BJ (cell line): Measurements from ENCODE around the gene ULK2. TPM values are rescaled to one million over a fixed set of nuclear protein-coding genes. Genes with fewer than 3 reads are reported as not detected.
"Not testable (repeated sequence)": the region's sequence is repeated elsewhere in the genome, so short reads cannot be mapped to it uniquely, and the experiment has no call there.

ENCODE experiments used
- CTCF ChIA-PET: fragments of 350-600 bp; formaldehyde crosslinking; extraction: SDS; loops from one replicate; lab custom pipeline; 2021; ENCODE audit warnings: antibody characterized with exemption, inconsistent platforms; lab: Yijun Ruan, JAX
- POLR2A ChIA-PET: fragments of 300-600 bp; sonication (Branson Sonifier 250); formaldehyde crosslinking; extraction: SDS; loops from one replicate; lab custom pipeline; 2021; ENCODE audit warnings: antibody characterized with exemption; lab: Charles Lee
- DNase-seq: peaks from one replicate; pipeline ENCODE4 v3.0.0-alpha.2; 2011; ENCODE audit warnings: low read depth
- H3K27me3 ChIP-seq: 2 replicates; pipeline ENCODE4 v1.6.0; 2011; ENCODE audit warnings: low read length; ENCODE audit not compliant: control insufficient read depth, insufficient read depth
- H3K36me3 ChIP-seq: 2 replicates; pipeline ENCODE4 v1.5.1; 2011; ENCODE audit warnings: low read length; ENCODE audit not compliant: control insufficient read depth, insufficient read depth
- H3K4me3 ChIP-seq: 2 replicates; pipeline ENCODE4 v1.5.1; 2011; ENCODE audit warnings: low read depth, mild to moderate bottlenecking, control low read depth, low read length
- polyA plus RNA-seq: library from polyadenylated mRNA; depleted of rRNA; stranded (reverse); fragments of >200 nt; gene quantifications from 2 replicates; pipeline ENCODE4 v1.2.3, GENCODE V29; 2011
- TF ChIP-seq, protein P1 (sequence below): IDR thresholded peaks from 2 replicates; pipeline ENCODE4 v1.5.1; 2011; ENCODE audit warnings: low read depth, mild to moderate bottlenecking, control low read depth, inconsistent platforms, low read length, moderate library complexity; ENCODE audit not compliant: insufficient read depth

Gene ULK2
- polyA plus RNA-seq, 1 experiment = 38.2 TPM

DNA sequence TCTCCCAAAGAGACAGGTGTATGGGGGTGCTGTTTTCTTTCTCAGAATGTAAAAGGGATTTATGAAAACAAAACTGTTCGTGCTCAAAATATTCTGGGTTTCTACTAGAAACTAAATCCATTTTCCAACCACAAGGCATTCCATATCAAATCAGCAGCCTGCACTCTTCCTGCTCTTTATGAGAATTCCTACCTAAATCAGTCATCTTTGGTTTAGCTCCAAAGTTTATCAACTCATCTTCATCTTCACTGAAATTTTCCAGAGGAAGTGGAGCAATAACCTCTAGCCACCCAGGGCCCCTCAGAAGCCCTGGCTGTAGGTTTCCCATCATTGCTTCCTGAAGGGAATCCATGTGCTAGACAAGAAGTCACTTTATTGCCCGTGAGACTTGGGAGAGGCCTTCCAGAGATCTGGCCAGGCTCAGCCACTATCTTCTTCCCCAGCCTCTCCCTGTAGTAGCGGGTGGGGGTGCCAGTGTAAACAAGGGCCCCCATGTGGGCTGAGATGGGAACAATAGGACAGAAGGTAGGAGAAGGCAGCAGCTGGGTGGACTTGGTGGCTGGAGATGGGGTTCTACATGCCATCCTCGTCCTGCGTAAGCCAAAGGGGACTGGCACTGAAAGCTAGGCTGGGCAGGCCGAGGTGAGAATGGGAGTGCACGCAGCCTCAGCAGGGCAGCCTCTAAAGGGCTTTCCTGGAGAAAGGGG lies 97.6 kb downstream of the ULK2 start:
- DNase-seq = peak; percentile 84
- H3K4me3 ChIP-seq = no peak overlapping the region
- TF ChIP-seq, protein P1, sequence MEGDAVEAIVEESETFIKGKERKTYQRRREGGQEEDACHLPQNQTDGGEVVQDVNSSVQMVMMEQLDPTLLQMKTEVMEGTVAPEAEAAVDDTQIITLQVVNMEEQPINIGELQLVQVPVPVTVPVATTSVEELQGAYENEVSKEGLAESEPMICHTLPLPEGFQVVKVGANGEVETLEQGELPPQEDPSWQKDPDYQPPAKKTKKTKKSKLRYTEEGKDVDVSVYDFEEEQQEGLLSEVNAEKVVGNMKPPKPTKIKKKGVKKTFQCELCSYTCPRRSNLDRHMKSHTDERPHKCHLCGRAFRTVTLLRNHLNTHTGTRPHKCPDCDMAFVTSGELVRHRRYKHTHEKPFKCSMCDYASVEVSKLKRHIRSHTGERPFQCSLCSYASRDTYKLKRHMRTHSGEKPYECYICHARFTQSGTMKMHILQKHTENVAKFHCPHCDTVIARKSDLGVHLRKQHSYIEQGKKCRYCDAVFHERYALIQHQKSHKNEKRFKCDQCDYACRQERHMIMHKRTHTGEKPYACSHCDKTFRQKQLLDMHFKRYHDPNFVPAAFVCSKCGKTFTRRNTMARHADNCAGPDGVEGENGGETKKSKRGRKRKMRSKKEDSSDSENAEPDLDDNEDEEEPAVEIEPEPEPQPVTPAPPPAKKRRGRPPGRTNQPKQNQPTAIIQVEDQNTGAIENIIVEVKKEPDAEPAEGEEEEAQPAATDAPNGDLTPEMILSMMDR = no peak
- H3K27me3 ChIP-seq = no peaks in the 10 kb centered on the region
- ChIA-PET POLR2A (interaction anchor here (0.7 kb wide), 1 partner anchor 222 kb away, joined by 4 read pairs; no protein-coding TSS in a partner anchor), CTCF (interaction anchor here (1.0 to 1.9 kb wide), 5 partner anchors 8 to 323 kb away, joined by 3 to 11 read pairs (median 5); no protein-coding TSS in a partner anchor)
- H3K36me3 ChIP-seq = no peaks in the 10 kb centered on the region; the same call in 1 of the 2 replicates

DNA sequence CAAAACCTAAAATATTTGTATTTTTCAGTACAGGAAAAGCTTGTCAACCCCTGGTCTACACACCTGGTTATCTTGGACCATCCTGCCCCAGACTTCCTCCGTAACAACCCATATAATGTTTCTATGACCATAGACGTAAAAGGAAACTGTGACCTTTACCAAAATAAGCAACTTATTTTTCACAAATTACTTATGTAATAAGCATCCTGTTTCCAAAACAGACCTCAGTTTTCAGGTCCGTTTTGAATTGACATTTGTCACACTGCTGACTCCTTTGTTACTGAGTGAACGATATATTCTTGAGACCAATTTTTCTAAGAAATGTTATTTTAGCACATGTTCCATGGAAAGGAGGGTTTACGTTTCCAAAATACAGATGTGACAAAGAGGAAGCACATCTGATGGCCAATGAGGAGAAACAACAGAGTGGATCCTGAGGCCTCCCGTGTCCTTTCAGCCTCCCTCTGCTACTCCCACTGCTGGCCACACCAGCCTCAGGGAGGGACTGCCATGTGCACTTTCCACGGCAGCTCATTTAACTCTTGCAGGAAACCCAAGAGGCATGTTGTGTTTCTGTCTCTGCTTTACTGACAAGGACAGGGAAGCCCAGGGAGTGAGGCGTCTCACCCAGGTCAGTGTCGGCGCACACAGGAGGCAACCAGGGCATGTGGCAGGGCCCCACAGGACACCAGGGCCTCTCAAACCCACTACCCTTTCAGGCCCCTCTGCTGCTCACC lies 99.5 kb downstream of the ULK2 start:
- no peaks in the 10 kb centered on the region; the same call in 1 of the 2 replicates for H3K27me3 ChIP-seq
- ChIA-PET CTCF (interaction anchor here (1.1 to 7.3 kb wide), 7 partner anchors 12 to 320 kb away, joined by 3 to 105 read pairs (median 6); partner anchors contain the start of gene ALDH3A2), POLR2A (no interaction called here)
- H3K4me3 ChIP-seq = no peak overlapping the region
- DNase-seq = no peak
- H3K36me3 ChIP-seq = no peaks in the 10 kb centered on the region
- TF ChIP-seq, protein P1 = no peak

DNA sequence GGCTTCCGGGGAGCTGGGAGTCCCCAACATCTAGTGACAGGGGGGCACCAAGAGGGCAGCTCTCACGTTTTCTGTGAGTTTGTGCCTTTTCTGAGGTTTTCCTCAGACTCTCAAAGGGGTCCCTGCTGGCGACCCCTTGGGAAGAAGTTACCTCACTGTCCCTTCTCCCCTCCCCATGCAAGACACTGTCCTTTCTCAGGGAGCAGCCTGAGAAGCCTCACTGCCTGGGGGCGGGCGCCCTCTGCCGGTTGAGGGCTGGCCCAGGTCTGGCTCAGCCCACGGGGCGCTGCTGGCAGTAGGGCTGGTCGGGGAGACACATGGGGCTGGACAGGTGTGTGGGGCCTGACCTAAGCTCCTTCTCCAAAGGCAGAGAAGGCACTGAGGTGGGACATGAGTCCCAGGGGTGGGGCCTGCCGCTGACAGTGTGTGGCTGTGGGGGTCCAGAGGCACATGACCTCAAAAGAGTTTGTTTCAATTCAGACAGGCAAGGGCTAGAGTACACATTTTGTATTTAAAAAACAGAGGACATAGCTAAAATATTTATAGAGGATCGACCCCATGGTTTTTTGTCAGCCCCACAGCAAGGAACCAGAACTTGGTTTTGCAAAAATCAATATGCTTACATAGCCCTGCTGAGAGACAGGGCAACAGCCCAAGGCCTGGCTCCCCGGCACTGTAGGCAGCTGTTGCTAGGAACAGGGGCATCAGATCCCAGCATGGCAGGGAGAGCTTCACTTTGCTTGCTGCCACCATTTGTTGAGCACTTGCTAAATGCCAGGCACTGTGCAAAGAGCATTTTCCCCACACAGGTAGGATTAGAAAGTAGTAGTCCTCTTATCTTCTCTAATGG lies 101.1 kb downstream of the ULK2 start:
- Histone ChIP-seq H3K27me3 (no peaks in the 10 kb centered on the region; the same call in 1 of the 2 replicates), H3K4me3 (no peak overlapping the region), H3K36me3 (no peaks in the 10 kb centered on the region)
- DNase-seq = no peak
- TF ChIP-seq, protein P1 = peak; percentile 100
- POLR2A ChIA-PET = interaction anchor here (0.5 kb wide), 1 partner anchor 293 kb away, joined by 9 read pairs; no protein-coding TSS in a partner anchor
- CTCF ChIA-PET = interaction anchor here (0.6 to 7.6 kb wide), 28 partner anchors 13 to 404 kb away, joined by 3 to 105 read pairs (median 3); partner anchors contain the start of genes ALDH3A1, ALDH3A2, B9D1 and MAPK7

DNA sequence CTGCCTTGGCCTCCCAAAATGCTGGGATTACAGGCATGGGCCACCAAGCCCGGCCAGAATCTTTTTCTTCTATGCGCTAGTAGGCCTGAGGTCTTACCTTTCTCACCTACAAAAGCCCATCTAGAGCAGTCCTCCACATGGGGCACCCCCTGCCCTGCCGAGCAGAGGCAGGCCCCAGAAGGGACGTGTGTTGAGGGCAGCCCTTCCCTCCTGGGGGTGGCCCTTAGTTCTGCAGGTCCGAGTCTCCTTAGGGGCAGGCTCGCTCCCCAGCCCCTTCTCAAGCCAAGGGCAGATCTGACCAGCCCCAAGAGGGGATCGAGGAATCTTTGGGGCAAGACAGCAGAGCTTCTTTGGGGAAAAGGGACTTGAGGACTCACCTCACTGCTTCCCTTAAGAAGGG lies 101.7 kb downstream of the ULK2 start:
- no peaks in the 10 kb centered on the region; the same call in 1 of the 2 replicates for H3K27me3 ChIP-seq
- no peak for DNase-seq
- TF ChIP-seq, protein P1 = no peak
- ChIA-PET POLR2A (interaction anchor here (0.5 kb wide), 1 partner anchor 292 kb away, joined by 9 read pairs; no protein-coding TSS in a partner anchor), CTCF (interaction anchor here (0.7 to 7.6 kb wide), 20 partner anchors 13 to 403 kb away, joined by 3 to 105 read pairs (median 5); partner anchors contain the start of genes ALDH3A1, B9D1 and MAPK7)
- H3K36me3 ChIP-seq = no peaks in the 10 kb centered on the region
- no peak overlapping the region for H3K4me3 ChIP-seq

DNA sequence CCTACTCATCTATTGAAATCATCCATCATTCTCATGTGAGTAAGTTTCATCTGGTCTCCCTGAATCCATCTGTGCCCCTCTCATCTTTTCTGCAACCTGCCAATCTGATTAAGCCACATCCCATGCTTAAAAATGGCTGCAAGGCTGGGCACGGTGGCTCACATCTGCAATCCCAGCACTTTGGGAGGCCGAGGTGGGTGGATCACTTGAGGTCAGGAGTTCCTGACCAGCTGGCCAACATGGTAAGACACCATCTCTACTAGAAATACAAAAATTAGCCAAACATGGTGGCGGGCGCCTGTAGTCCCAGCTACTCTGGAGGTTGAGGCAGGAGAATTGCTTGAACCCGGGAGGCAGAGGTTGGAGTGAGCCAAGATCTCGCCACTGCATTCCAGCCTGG lies 103.7 kb downstream of the ULK2 start:
- not testable (repeated sequence) for H3K36me3 ChIP-seq, H3K4me3 ChIP-seq, H3K27me3 ChIP-seq, DNase-seq
- CTCF ChIA-PET = interaction anchor here (0.7 to 7.6 kb wide), 6 partner anchors 11 to 401 kb away, joined by 3 to 105 read pairs (median 21); partner anchors contain the start of genes ALDH3A1 and B9D1
- POLR2A ChIA-PET = interaction anchor here (0.7 kb wide), 1 partner anchor 112 kb away, joined by 12 read pairs; no protein-coding TSS in a partner anchor
